Measurements from ENCODE around the gene HINT3.
"Not testable (repeated sequence)": the region's sequence is repeated elsewhere in the genome, so short reads cannot be mapped to it uniquely, and the experiment has no call there.

HINT3 gene

GRCh38 chr6:126010040-126010439 lies 53.5 kb downstream of the HINT3 start:
- no peak for DNase-seq

DNA sequence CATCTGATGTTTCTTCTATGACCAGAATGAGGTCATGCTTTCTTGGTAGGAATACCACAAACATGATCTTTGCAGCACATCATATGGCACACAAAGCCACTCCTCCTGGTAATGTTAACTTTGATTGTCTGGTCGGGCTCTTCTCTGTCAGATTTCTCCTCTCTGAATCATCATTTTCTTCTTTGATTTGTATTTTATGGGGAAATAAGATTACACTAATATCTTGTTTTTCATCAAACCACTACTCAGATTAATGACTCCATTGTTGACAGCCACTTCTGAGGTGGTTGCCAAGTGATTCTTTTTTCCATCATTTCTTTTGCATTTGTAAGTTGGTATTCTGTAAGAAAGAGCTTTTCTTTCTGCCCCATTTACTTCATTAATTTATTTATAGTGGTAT lies 59.3 kb downstream of the HINT3 start:
- no peak for DNase-seq

DNA sequence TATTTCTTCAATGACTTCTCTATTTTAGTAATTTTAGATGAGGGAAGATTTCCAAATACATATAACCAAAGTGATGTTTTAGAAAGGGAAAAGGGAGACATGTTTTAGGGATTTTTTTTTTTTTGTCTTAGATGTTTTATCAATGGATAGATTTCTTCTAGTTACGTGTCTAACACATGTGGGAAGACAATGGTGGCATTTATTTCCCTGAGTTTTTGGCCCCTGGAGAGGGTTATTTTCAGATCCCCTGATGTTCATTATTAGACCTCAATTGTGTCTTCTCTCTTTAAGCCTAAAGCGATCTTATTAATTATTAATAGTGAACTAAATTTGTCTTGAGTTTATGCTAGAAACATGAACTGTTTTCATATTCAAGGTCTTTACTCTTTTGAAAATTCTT lies 60.0 kb downstream of the HINT3 start:
- no peak for DNase-seq

- DNase-seq: no peak
Observed at GRCh38 chr6:126017668-126018067, 61.1 kb downstream of the HINT3 start.

DNA sequence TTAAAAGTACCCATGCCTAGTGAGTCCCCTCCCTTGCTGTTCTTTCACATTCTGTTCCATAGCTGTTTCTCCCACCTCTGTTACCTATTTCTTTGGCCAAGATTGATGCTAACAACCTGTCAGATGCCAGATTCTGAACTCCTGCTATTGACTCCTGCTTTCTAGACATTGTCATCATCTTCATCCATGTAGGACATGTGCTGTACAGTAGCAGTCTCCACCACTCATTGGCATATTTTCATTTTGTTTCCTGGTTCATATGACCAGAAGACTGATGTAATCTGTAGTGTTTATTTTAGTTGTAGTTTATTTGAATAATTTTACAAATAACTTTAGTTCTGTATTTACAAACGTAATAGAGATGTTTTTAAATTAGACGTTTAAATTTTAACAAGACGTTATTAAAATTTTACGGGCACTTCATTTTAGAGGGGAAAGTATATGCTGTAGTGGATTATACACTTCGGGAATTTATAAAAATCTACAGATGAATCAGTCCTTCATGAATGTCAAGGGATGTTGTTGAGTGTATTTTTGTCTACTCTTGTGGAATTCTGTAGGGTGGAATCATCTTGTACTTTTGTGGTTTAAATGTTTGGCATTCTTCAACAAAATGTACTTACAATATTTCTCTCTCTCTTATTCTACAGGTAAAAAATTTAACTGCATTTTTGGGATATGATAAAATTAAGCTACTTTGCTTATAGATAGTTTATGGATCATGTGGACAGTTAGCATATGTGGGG lies 63.9 kb downstream of the HINT3 start:
- no peak for DNase-seq

DNA sequence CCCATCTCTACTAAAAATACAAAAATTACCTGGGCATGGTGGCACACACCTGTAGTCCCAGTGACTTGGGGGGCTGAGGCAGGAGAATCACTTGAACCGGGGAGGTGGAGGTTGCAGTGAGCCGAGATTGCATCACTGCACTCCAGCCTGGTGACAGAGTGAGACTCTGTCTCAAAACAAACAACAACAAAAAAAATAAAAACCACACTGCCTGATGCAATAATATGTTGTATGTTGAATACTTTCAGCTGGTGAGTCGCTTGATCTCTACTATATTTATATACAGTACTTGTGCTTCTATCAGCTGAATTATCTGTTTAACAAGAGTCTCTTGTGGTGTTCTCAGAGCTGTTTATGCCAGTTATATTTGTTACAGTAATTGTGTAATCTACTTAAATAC lies 66.9 kb downstream of the HINT3 start:
- DNase-seq: not testable (repeated sequence)

GRCh38 chr6:126026001-126026400 lies 69.4 kb downstream of the HINT3 start:
- DNase-seq: no peak

- DNase-seq: no peak
Observed at GRCh38 chr6:126027601-126028000, 71.0 kb downstream of the HINT3 start.

Data from NCI-H2029 treated with DMSO at 0.1 percent for 48 hours (cell line).